ENCODE measurements around the gene PSMD14. TPM values are rescaled to one million over a fixed set of nuclear protein-coding genes. Genes with fewer than 3 reads are reported as not detected.

The PSMD14 gene
- total and polyA plus RNA-seq, 2 of the 13 experiments (the other 11 are each of a cell fraction or from before 2014, with no cell fraction given) = 60.6 to 149 TPM

DNA sequence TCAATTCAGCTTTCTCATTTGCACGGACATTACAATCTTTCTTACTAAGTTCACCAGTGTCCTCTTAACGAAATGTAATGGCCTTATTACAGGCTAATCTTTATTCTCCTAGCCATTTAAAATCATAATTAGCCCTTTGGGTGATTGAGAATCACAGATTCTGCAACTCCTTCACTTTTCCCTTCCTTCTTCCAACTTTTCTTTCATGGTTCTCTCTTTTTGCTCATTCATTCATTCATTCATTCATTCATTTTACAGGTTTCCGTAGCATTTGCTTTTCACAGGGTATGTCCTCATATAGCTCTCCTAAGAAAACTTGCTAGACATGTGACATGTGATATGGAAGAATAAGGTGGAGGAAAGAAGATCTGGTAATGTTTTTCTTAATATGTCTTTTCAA, 123.9 kb downstream of the PSMD14 start:
- Histone ChIP-seq H4K20me1 (ENCODE audit: insufficient read depth, low read length) (no peaks in the 10 kb centered on the region), H3K4me2 (ENCODE audit: low read depth, low read length) (no peak overlapping the region), H2AFZ (ENCODE audit: low read length) (no peak overlapping the region), H3K27ac (ENCODE audit: extremely low read length, insufficient read depth, low read length) (no peak overlapping the region), H3K4me1 (ENCODE audit: insufficient read depth, low read length) (no peaks in the 10 kb centered on the region), H3K9ac (ENCODE audit: insufficient read depth, low read depth, low read length) (no peak overlapping the region), H3K27me3 (ENCODE audit: control insufficient read depth in 1 of 2, insufficient read depth in 2 of 2, low read length in 2 of 2) (peaks cover 0 to 13% of the 10 kb centered on the region in 2 experiments; a peak in 3 of 5 replicates), H3K4me3 (replicated peaks in 1 of 3; ENCODE audit: insufficient read depth in 1 of 3, low read depth in 2 of 3, low read length in 3 of 3) (no peak overlapping the region), H3K36me3 (replicated peaks in 1 of 2; ENCODE audit: control insufficient read depth in 1 of 2, insufficient read depth in 2 of 2, low read length in 2 of 2) (no peaks in the 10 kb centered on the region), H3K79me2 (ENCODE audit: insufficient read depth, low read length) (no peaks in the 10 kb centered on the region), H3K9me3 (ENCODE audit: low read length) (no peaks in the 10 kb centered on the region)
- no peak for DNase-seq (ENCODE audit: low spot score)
- CTCF ChIA-PET (ENCODE audit: low intra/inter-chr PET ratio, low total read pairs) = no interaction called here
- FAIRE-seq = no peak
- intact Hi-C loops (cut with micrococcal nuclease; ENCODE audit: unreplicated experiment) (no loop called here), in situ Hi-C loops (cut with HindIII; ENCODE audit: extremely low pct_ligation_motif_present, low pct_unique_long_range_greater_than_20kb) (no loop called here)
- no TSS peak for BruUV-seq (replicated peaks)
- TF ChIP-seq, protein P1, sequence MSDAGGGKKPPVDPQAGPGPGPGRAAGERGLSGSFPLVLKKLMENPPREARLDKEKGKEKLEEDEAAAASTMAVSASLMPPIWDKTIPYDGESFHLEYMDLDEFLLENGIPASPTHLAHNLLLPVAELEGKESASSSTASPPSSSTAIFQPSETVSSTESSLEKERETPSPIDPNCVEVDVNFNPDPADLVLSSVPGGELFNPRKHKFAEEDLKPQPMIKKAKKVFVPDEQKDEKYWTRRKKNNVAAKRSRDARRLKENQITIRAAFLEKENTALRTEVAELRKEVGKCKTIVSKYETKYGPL (CRISPR knock-in tag; IDR thresholded peaks at IDR 0.05) = no peak
- no peak for TF ChIP-seq ZNF17 (CRISPR knock-in tag; IDR thresholded peaks at IDR 0.05)
- TF ChIP-seq ZNF75D (CRISPR knock-in tag; IDR thresholded peaks at IDR 0.05; ENCODE audit: borderline replicate concordance) = no peak
- no peak for TF ChIP-seq ZNF563 (CRISPR knock-in tag; IDR thresholded peaks at IDR 0.05)
- TF ChIP-seq NR2C2 (CRISPR knock-in tag; IDR thresholded peaks at IDR 0.05; ENCODE audit: borderline replicate concordance) = no peak
- no peak for TF ChIP-seq ZNF530 (CRISPR knock-in tag; IDR thresholded peaks at IDR 0.05; ENCODE audit: low read depth)
- WGBS (ENCODE audit: low lambda C conversion rate) = 25% methylated on average over 3 of the region's 3 CpGs
- no peak for ATAC-seq
- POLR2A ChIA-PET = no interaction called here

DNA sequence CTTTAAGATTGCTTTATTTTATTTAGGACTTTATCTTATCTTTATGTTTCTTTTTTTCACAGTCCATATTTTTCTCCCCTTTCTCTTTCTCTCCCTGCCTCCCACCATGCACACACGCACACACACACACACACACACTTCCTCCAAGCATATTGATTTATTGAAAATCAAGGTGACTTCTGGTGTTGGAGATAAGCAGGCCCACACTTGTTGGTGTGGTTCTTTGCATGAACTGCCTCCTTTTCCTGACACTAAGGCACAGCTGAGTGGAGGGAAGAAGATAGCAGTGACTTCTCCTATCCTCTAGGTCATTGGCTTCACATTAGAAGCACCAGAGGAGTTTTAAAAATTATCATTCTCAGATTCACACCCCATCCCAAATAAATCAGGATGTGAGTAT, 125.9 kb downstream of the PSMD14 start:
- no peak for ATAC-seq
- H3K4me1 ChIP-seq (ENCODE audit: insufficient read depth, low read length) = no peaks in the 10 kb centered on the region
- H3K4me3 ChIP-seq (replicated peaks in 1 of 3; ENCODE audit: insufficient read depth in 1 of 3, low read depth in 2 of 3, low read length in 3 of 3) = no peak overlapping the region
- POLR2A ChIA-PET = no interaction called here
- no peak for TF ChIP-seq BCL6 (CRISPR knock-in tag; IDR thresholded peaks at IDR 0.05)
- TF ChIP-seq, protein P2, sequence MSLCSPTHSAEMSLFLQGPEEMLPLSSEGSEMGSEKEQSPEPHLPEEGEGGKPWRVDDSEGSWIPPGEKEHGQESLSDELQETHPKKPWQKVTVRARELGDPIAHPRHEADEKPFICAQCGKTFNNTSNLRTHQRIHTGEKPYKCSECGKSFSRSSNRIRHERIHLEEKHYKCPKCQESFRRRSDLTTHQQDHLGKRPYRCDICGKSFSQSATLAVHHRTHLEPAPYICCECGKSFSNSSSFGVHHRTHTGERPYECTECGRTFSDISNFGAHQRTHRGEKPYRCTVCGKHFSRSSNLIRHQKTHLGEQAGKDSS (CRISPR knock-in tag; IDR thresholded peaks at IDR 0.05; ENCODE audit: borderline replicate concordance, low read depth) = no peak
- TF ChIP-seq ZNF557 (CRISPR knock-in tag; IDR thresholded peaks at IDR 0.05) = no peak
- no peak for TF ChIP-seq SAFB2 (CRISPR knock-in tag; IDR thresholded peaks at IDR 0.05; ENCODE audit: borderline replicate concordance, low read depth)
- TF ChIP-seq NRL (CRISPR knock-in tag; IDR thresholded peaks at IDR 0.05; ENCODE audit: borderline replicate concordance) = no peak
- TF ChIP-seq, protein P3, sequence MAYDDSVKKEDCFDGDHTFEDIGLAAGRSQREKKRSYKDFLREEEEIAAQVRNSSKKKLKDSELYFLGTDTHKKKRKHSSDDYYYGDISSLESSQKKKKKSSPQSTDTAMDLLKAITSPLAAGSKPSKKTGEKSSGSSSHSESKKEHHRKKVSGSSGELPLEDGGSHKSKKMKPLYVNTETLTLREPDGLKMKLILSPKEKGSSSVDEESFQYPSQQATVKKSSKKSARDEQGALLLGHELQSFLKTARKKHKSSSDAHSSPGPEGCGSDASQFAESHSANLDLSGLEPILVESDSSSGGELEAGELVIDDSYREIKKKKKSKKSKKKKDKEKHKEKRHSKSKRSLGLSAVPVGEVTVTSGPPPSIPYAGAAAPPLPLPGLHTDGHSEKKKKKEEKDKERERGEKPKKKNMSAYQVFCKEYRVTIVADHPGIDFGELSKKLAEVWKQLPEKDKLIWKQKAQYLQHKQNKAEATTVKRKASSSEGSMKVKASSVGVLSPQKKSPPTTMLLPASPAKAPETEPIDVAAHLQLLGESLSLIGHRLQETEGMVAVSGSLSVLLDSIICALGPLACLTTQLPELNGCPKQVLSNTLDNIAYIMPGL (CRISPR knock-in tag; IDR thresholded peaks at IDR 0.05; ENCODE audit: borderline replicate concordance in 1 of 2, low read depth in 1 of 2) = no peak
- no peak for TF ChIP-seq PAWR (CRISPR knock-in tag; IDR thresholded peaks at IDR 0.05; ENCODE audit: borderline replicate concordance)
- no peaks in the 10 kb centered on the region for H3K79me2 ChIP-seq (ENCODE audit: insufficient read depth, low read length)
- DNase-seq (ENCODE audit: low spot score) = no peak
- 0% methylated on average over 1 of the region's 1 CpG for WGBS (ENCODE audit: low lambda C conversion rate)
- H4K20me1 ChIP-seq (ENCODE audit: insufficient read depth, low read length) = no peaks in the 10 kb centered on the region
- H3K4me2 ChIP-seq (ENCODE audit: low read depth, low read length) = no peak overlapping the region
- no peak overlapping the region for H2AFZ ChIP-seq (ENCODE audit: low read length)
- in situ Hi-C loops (cut with HindIII; ENCODE audit: extremely low pct_ligation_motif_present, low pct_unique_long_range_greater_than_20kb) = no loop called here
- H3K9ac ChIP-seq (ENCODE audit: insufficient read depth, low read depth, low read length) = no peak overlapping the region
- no peaks in the 10 kb centered on the region for H3K9me3 ChIP-seq (ENCODE audit: low read length)
- no peaks in the 10 kb centered on the region; a peak in 1 of 5 replicates for H3K27me3 ChIP-seq (ENCODE audit: control insufficient read depth in 1 of 2, insufficient read depth in 2 of 2, low read length in 2 of 2)
- no peak for FAIRE-seq
- no TSS peak for BruUV-seq (replicated peaks)
- intact Hi-C loops (cut with micrococcal nuclease; ENCODE audit: unreplicated experiment) = no loop called here
- no peaks in the 10 kb centered on the region for H3K36me3 ChIP-seq (replicated peaks in 1 of 2; ENCODE audit: control insufficient read depth in 1 of 2, insufficient read depth in 2 of 2, low read length in 2 of 2)
- CTCF ChIA-PET (ENCODE audit: low intra/inter-chr PET ratio, low total read pairs) = no interaction called here
- H3K27ac ChIP-seq (ENCODE audit: extremely low read length, insufficient read depth, low read length) = no peak overlapping the region

All from HepG2 (cell line).